Cerebellar cortex (tissue), 1 donor: Measurements from ENCODE around the gene CCL11.

Experiments
- DNase-seq: peaks from one replicate; pipeline ENCODE4 v3.0.0-alpha.2; 2015; ENCODE audit warnings: low spot score

Gene CCL11

DNA sequence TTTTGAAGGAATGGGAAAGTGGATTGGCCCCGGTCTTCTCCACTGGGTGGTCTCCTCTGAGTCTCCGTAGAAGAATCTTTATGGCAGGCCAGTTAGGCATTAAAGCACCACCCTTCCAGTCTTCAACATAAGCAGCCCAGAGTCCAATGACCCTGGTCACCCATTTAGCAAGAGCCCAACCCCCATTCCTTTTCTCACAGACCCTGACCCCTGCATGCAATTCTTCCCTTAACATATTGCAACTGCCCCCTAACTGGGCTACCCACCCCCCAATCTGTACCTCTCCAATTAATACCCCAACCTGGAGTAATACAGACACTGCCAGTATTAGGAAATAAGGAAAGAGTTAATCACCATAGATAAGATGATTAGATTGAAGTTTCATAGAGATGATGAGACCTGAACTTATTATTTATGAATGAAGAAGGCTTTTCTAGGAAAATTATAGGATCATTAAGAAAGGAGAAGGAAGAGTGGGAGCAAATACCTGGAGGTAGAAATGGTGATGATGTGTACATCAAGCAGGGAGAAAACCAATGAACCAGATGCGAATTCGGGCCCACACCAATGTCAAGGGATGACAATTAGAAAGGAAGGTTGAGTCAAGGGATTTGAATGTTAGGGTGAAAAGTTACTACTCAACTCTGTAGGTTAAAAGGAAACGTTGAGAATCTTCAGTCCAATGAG is 28.1 kb upstream of the CCL11 start:
- DNase-seq: no peak

DNA sequence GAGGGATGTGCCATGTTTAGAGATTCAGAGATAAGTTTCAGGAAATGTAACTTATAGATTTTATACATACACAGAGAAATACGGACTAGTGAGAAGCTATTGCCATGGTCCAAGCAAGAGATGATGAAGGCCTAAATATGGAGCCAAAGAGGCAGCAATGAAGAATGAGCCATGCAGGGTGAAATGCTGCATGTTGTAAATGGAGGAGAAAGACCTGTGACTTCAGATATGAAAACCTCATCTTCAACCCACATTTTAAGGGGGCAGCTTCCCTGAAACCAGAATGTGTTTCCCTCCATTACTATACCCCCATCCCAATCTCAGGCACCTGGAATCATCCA is 27.6 kb upstream of the CCL11 start:
- no peak for DNase-seq

GRCh38 chr17:34259146-34259545 is 26.4 kb upstream of the CCL11 start:
- DNase-seq: no peak

DNA sequence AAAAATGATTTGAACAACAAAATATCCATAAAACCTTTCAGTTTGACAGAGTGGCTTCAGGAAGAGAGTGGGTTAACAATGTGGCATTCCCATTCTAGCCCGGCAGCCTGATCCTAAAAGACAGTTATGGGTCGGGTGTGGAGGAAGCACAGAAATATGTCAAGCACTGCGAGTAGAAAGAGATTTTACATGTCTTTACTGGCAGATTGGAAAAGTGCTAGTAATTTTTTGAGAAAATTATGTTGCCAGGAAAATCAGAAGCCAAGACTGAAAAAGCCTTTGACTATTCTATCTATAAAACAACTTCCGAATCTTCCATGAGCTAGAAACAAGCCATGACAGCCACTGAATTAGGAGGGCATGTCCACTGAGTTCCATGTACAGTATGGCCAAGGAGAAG is 24.7 kb upstream of the CCL11 start:
- DNase-seq: no peak

DNA sequence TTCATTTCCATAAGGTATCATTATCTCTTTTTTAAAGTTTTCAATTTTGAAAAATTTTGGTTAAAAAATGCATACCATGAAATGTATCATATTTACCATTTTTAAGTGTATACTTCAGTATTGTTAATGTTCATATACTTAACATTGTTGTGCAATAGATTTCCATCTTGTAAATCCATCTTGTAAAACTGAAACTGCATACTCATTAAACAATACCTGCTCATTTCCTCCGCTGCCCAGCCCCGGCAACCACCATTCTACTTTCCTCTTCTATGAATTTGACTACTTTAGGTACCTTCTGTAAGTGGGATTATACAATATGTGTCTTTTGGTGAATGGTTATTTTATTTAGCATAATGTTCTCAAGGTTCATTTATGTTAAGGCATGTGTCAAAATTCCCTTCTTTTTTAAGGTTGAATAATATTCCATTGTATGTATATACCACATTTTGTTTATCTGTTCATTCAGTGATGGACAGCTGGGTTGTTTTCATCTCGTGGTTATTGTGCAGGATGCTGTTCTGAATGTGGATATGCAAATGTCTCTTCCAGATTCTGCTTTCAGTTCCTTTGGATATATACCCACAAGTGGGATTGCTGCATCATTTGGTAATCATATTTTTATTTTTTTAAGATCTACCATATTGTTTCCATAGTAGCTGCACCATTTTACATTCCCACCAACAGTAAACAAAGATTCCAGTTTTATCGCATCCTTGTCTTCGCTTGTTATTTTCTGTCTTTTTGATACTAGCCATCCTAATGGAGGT is 23.8 kb upstream of the CCL11 start:
- DNase-seq: no peak

GRCh38 chr17:34265711-34266110 is 19.8 kb upstream of the CCL11 start:
- DNase-seq: no peak

GRCh38 chr17:34269969-34270368 is 15.6 kb upstream of the CCL11 start, which contains the start of gene CCL7:
CCL7 (plus strand) TSS chr17:34270221; CDS start chr17:34270291, 70 bp downstream.
- DNase-seq: no peak

GRCh38 chr17:34275881-34276280 is 9.7 kb upstream of the CCL11 start:
- DNase-seq: no peak

DNA sequence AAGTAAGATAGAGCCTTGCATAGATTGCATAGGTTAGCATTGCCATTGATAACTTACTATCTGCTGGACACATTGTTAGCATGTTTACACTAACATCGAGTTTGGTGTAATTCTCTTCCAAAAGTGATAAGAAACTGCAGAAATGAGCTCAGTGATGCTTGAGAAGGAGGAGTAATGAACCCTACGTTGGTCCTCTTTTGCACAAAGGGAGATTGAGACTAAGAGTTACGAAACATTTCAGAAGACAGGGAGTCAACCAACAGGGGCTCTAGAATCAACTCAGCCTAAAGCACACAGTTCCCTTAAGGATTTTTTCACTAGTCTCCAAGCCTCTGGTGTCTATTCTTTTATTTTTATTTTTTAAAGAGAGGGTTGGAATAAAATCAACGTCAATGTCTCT is 8.7 kb upstream of the CCL11 start:
- no peak for DNase-seq

DNA sequence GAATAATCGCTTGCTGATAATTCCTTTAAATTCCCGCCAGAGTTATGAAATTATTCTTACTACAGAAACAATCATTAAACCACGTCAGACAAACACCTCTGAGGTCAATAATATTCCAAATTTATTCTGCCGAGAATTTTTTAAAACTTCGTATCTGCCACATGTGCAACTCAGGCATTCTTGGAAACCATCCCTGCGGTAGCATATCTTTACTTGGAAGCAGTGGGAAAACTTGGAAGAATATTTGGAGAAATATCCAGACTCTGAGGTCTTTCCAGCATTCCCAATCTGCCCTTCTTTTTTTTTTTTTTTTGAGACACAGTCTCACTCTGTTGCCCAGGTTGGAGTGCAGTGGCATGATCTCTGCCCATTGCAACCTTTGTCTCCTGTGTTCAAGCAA is 2.0 kb upstream of the CCL11 start:
- no peak for DNase-seq

- no peak for DNase-seq
Observed at GRCh38 chr17:34287875-34288274, 2.3 kb downstream of the CCL11 start.

GRCh38 chr17:34290586-34290985 is 5.0 kb downstream of the CCL11 start:
- DNase-seq: no peak

GRCh38 chr17:34291721-34292348 is 6.3 kb downstream of the CCL11 start:
- no peak for DNase-seq

GRCh38 chr17:34299027-34299426 is 13.5 kb downstream of the CCL11 start:
- DNase-seq: no peak

DNA sequence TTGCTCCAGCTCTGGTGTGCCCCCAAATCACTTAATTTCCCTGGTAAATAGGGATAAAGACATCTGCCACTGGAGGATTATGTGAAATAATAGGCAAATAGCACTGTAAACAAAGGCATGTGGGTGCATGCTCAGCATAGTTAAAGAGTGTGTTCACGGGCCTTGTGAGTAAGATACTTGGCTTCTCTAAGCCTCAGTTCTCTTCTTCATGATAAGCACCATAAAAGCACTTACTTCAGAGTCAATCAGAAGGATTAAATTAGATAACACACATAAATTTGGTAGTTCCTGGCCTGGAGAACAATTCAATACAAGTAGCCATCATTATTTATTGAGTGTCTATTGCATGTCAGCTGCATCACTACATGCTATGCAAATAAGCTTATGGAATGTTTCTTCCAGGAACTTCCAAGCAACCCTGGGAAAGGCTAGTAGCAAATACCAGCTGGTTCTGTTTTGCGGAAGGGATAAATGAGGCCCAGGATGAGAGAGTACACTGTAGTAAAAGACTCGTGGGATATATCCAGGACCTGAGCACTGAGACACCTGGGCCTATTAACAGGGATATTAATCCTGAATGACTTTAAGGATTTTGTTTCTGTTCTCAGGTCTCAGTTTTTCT is 14.5 kb downstream of the CCL11 start:
- DNase-seq: no peak

DNA sequence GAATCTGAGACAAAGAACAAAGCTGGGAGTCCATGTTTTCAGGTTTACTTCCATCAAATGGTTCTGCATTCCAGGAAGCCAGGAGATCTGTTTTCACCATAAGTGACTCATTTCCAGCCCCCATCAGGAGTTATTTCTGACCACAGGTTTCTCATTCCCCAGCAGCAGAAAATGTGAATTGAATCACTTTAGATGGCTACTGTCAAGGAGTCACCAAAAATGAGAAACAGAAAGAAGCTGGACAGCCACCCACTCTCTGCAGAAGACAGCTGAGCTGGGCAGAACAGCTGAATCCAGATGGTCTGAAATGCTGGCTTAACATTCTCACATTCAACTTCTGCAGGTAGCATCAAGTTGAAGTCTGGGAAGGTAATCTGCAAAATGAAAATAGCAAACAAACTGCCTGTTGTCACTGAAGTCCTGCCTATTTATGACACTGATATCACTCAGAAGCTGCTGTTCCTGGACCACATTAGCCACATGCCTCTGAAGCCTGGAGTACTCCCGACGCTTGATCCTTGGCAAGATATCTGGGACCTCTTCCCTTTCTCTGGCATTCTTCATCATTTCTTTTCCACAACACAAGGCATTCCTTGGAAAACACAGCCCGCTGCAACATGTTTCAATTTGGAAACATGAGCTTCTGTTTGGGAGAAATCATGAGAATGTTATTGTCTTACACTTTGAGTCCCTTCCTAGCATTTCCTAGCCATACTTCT is 15.3 kb downstream of the CCL11 start:
- DNase-seq: no peak

GRCh38 chr17:34301986-34302385 is 16.4 kb downstream of the CCL11 start:
- no peak for DNase-seq

DNA sequence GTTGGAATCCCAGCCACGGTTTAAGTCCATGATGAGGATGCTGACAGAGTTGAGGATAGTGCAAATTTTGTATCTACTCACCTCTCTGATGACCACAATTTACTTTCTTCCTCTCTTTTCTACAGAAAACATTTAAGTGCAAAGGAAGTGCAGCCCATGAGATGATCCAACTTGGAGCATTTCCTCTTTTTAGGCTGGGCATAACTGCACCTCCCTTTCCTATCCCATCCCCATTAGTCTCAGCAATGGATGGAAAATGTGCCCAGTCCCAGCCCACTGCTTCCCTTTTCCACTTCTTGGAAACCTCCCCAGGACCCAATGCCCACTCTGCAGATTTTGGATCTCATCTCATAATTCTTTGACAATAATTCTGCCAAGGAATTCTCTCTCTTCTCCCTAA is 17.1 kb downstream of the CCL11 start:
- no peak for DNase-seq

DNA sequence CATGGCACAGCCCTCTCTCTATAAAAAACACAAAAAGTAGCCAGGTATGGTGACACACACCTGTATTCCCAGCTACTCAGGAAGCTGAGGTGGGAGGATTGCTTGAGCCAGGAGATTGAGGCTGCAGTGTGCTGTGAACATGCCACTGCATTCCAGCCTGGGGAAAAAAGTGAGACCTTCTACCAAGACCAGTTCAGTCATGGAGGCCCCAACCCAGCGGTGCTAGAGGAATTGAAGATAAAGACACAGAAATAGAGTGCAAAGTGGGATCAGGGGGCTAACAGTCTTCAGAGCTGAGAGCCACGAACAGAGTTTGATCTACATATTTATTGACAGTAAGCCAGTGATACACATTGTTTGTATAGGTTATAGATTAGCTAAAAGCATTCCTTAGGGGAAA is 18.1 kb downstream of the CCL11 start:
- no peak for DNase-seq

DNA sequence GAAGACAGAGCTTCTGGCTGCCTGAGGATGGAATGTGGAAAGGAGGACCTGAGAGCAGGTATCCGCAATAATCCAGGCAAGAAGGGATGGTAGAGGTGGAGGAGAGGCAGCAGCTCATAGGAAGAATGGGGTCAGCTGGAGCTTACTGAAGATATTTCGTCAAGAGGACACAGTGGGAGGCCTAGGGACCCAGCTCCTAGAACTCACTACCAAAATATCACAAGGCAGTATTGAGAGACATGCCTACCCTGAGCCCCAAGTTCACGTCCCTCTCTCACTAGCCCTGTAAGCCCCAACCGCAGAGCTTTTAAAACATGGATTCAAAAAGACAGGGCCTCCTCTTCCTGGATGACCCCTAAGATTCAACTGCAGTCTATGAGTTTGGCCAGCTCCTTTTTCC is 19.5 kb downstream of the CCL11 start:
- DNase-seq: no peak

GRCh38 chr17:34305606-34306005 is 20.1 kb downstream of the CCL11 start:
- no peak for DNase-seq

GRCh38 chr17:34306466-34306865 is 20.9 kb downstream of the CCL11 start:
- DNase-seq: peak; percentile 5
